ENCODE results near the gene MAMLD1. TPM values are rescaled to one million over a fixed set of nuclear protein-coding genes. Genes with fewer than 3 reads are reported as not detected.
A peak's percentile ranks its signal among the peaks of the same experiment; 100 is the strongest.

The MAMLD1 gene
- total RNA-seq, 1 experiment from 2014 or later = 5.2 TPM

- no peak for DNase-seq (ENCODE audit: low read depth)
Measured at GRCh38 chrX:150502979-150503897, 140.1 kb downstream of the MAMLD1 start.

- DNase-seq (ENCODE audit: low read depth) = no peak
Measured at GRCh38 chrX:150503898-150504219, 140.7 kb downstream of the MAMLD1 start.

- DNase-seq (ENCODE audit: low read depth) = peak; percentile 6
Measured at GRCh38 chrX:150504397-150505182, 141.5 kb downstream of the MAMLD1 start.

GRCh38 chrX:150506020-150506419 lies 142.9 kb downstream of the MAMLD1 start:
- no peak for DNase-seq (ENCODE audit: low read depth)

- DNase-seq (ENCODE audit: low read depth) = no peak
Measured at GRCh38 chrX:150506486-150506885, 143.4 kb downstream of the MAMLD1 start.

GRCh38 chrX:150507251-150507856 lies 144.2 kb downstream of the MAMLD1 start:
- no peak for DNase-seq (ENCODE audit: low read depth)

- no peak for DNase-seq (ENCODE audit: low read depth)
Measured at GRCh38 chrX:150508018-150508417, 144.9 kb downstream of the MAMLD1 start.

- no peak for DNase-seq (ENCODE audit: low read depth)
Measured at GRCh38 chrX:150508451-150509367, 145.6 kb downstream of the MAMLD1 start.

- DNase-seq (ENCODE audit: low read depth) = no peak
Measured at GRCh38 chrX:150509703-150510102, 146.6 kb downstream of the MAMLD1 start.

- no peak for DNase-seq (ENCODE audit: low read depth)
Measured at GRCh38 chrX:150512461-150512901, 149.4 kb downstream of the MAMLD1 start.

GRCh38 chrX:150513544-150513943 lies 150.4 kb downstream of the MAMLD1 start:
- DNase-seq (ENCODE audit: low read depth) = no peak

GRCh38 chrX:150514462-150514861 lies 151.3 kb downstream of the MAMLD1 start:
- no peak for DNase-seq (ENCODE audit: low read depth)

GRCh38 chrX:150515801-150516200 lies 152.7 kb downstream of the MAMLD1 start:
- DNase-seq (ENCODE audit: low read depth) = no peak

GRCh38 chrX:150517303-150517910 lies 154.3 kb downstream of the MAMLD1 start:
- no peak for DNase-seq (ENCODE audit: low read depth)

GRCh38 chrX:150522494-150522893 lies 159.4 kb downstream of the MAMLD1 start:
- DNase-seq (ENCODE audit: low read depth) = no peak

- no peak for DNase-seq (ENCODE audit: low read depth)
Measured at GRCh38 chrX:150525061-150525919, 162.2 kb downstream of the MAMLD1 start.

GRCh38 chrX:150526692-150527091 lies 163.6 kb downstream of the MAMLD1 start:
- no peak for DNase-seq (ENCODE audit: low read depth)

GRCh38 chrX:150527108-150527507 lies 164.0 kb downstream of the MAMLD1 start:
- no peak for DNase-seq (ENCODE audit: low read depth)

GRCh38 chrX:150529587-150529986 lies 166.5 kb downstream of the MAMLD1 start:
- DNase-seq (ENCODE audit: low read depth) = no peak

- DNase-seq (ENCODE audit: low read depth) = no peak
Measured at GRCh38 chrX:150530821-150531220, 167.7 kb downstream of the MAMLD1 start.

Measured in RPMI7951 (cell line).